Measurements from ENCODE around the gene ACO2. TPM values are rescaled to one million over a fixed set of nuclear protein-coding genes. Genes with fewer than 3 reads are reported as not detected.
A peak's percentile ranks its signal among the peaks of the same experiment; 100 is the strongest.

The ACO2 gene
- total RNA-seq, 1 donor from 2014 or later, result 153 TPM

GRCh38 chr22:41442240-41442792 is 26.6 kb upstream of the ACO2 start:
- Mint-ChIP-seq H3K36me3 (ENCODE audit: low read depth) (peaks cover 57% of the 10 kb centered on the region), H3K4me1 (peaks cover 37% of the 10 kb centered on the region)
- POLR2A ChIA-PET, result interaction anchor here (0.6 to 10.7 kb wide), 3 partner anchors 15 to 1705 kb away, joined by 3 to 584 read pairs (median 3); partner anchors contain the start of genes ACO2 and PHF5A

GRCh38 chr22:41444360-41445128 is 24.4 kb upstream of the ACO2 start:
- peaks cover 38% of the 10 kb centered on the region for H3K4me1 Mint-ChIP-seq
- ChIA-PET POLR2A (interaction anchor here (0.6 to 10.7 kb wide), 15 partner anchors 7 to 143 kb away, joined by 3 to 584 read pairs (median 8); partner anchors contain the start of genes ACO2, PHF5A, TEF and ZC3H7B), CTCF (interaction anchor here (1.0 to 3.1 kb wide), 3 partner anchors 34 to 57 kb away, joined by 3 to 19 read pairs (median 6); no protein-coding TSS in a partner anchor)
- H3K27ac Mint-ChIP-seq, result peak overlapping the region; percentile 98
- H3K36me3 Mint-ChIP-seq (ENCODE audit: low read depth), result peaks cover 51% of the 10 kb centered on the region
- intact Hi-C loops (cut with micrococcal nuclease), result loop anchor here (1.0 to 10.0 kb wide), 3 partner anchors 20 to 350 kb away; partner anchors contain the start of genes EP300 and TEF
- H3K9me3 Mint-ChIP-seq, result no peaks in the 10 kb centered on the region
- no peaks in the 10 kb centered on the region for H3K27me3 Mint-ChIP-seq
- H3K4me3 Mint-ChIP-seq, result peak overlapping the region; percentile 95
- ATAC-seq (ENCODE audit: low read depth), result peak; percentile 40
- peak; percentile 72 for DNase-seq
- no peak for TF ChIP-seq CTCF (IDR thresholded peaks at IDR 0.05)

More at GRCh38 chr22:41442240-41442792, 26.6 kb upstream of the ACO2 start:
- CTCF ChIA-PET, result interaction anchor here (0.9 to 1.0 kb wide), 2 partner anchors 28 to 75 kb away, joined by 3 to 5 read pairs; no protein-coding TSS in a partner anchor
- no peaks in the 10 kb centered on the region for H3K9me3 Mint-ChIP-seq
- ATAC-seq (ENCODE audit: low read depth) (no peak), DNase-seq (no peak)
- no peak overlapping the region for H3K4me3 Mint-ChIP-seq
- H3K27me3 Mint-ChIP-seq, result no peaks in the 10 kb centered on the region
- intact Hi-C loops (cut with micrococcal nuclease), result loop anchor here (10.0 kb wide), 1 partner anchor 348 kb away; the partner anchor contains the start of gene EP300
- peak overlapping the region; percentile 14 for H3K27ac Mint-ChIP-seq
- TF ChIP-seq CTCF (IDR thresholded peaks at IDR 0.05), result no peak

GRCh38 chr22:41445129-41446056 is 23.5 kb upstream of the ACO2 start:
- CTCF ChIA-PET, result interaction anchor here (1.0 to 3.1 kb wide), 5 partner anchors 17 to 56 kb away, joined by 3 to 19 read pairs (median 3); no protein-coding TSS in a partner anchor
- TF ChIP-seq CTCF (IDR thresholded peaks at IDR 0.05), result no peak
- Mint-ChIP-seq H3K9me3 (no peaks in the 10 kb centered on the region), H3K4me3 (peak overlapping the region; percentile 95), H3K27me3 (no peaks in the 10 kb centered on the region), H3K4me1 (peaks cover 35% of the 10 kb centered on the region), H3K36me3 (ENCODE audit: low read depth) (peaks cover 48% of the 10 kb centered on the region), H3K27ac (peak overlapping the region; percentile 98)
- no peak for ATAC-seq (ENCODE audit: low read depth)
- intact Hi-C loops (cut with micrococcal nuclease), result loop anchor here (1.0 to 10.0 kb wide), 6 partner anchors 21 to 351 kb away; partner anchors contain the start of genes EP300 and RANGAP1
- POLR2A ChIA-PET, result interaction anchor here (0.6 to 10.7 kb wide), 19 partner anchors 8 to 175 kb away, joined by 3 to 584 read pairs (median 8); partner anchors contain the start of genes ACO2, DESI1, PHF5A and PMM1
- DNase-seq, result peak; percentile 27

- no peak for ATAC-seq (ENCODE audit: low read depth)
- peaks cover 48% of the 10 kb centered on the region for H3K36me3 Mint-ChIP-seq (ENCODE audit: low read depth)
- POLR2A ChIA-PET, result interaction anchor here (0.6 to 10.7 kb wide), 33 partner anchors 8 to 1169 kb away, joined by 3 to 584 read pairs (median 6); partner anchors contain the start of genes ACO2, CCDC134, DESI1 and NDUFA6
These were observed 22.8 kb upstream of the ACO2 start for GRCh38 chr22:41446057-41446501.

More at GRCh38 chr22:41446057-41446501, 22.8 kb upstream of the ACO2 start:
- no peaks in the 10 kb centered on the region for H3K27me3 Mint-ChIP-seq
- peak overlapping the region; percentile 95 for H3K4me3 Mint-ChIP-seq
- CTCF ChIA-PET, result interaction anchor here (0.6 to 3.1 kb wide), 6 partner anchors 18 to 81 kb away, joined by 3 to 19 read pairs (median 3); no protein-coding TSS in a partner anchor
- H3K27ac Mint-ChIP-seq, result peak overlapping the region; percentile 98
- H3K9me3 Mint-ChIP-seq, result no peaks in the 10 kb centered on the region
- no peak for DNase-seq
- peaks cover 35% of the 10 kb centered on the region for H3K4me1 Mint-ChIP-seq
- no peak for TF ChIP-seq CTCF (IDR thresholded peaks at IDR 0.05)
- intact Hi-C loops (cut with micrococcal nuclease), result loop anchor here (1.0 to 10.0 kb wide), 5 partner anchors 42 to 351 kb away; partner anchors contain the start of genes EP300 and RANGAP1
